Transverse colon (tissue), 3 donors: ENCODE measurements around the gene TNK2.

Experiments used
- EP300 ChIP-seq: sonication (generic); formaldehyde crosslinking; IDR thresholded peaks from one replicate; pipeline ENCODE4 v1.6.1; 2017; ENCODE audit warnings: antibody characterized with exemption, low read depth
- POLR2AphosphoS5 ChIP-seq, 3 donors: sonication (generic); formaldehyde crosslinking; IDR thresholded peaks; one replicate each; pipeline ENCODE4 v1.6.1; 2016; ENCODE audit warnings: antibody characterized with exemption in 3 of 3

- no peak for TF ChIP-seq POLR2AphosphoS5 (IDR thresholded peaks at IDR 0.05)
- no peak for TF ChIP-seq EP300
Measured at GRCh38 chr3:195825191-195825588, 83.2 kb downstream of the TNK2 start.
